Right lobe of liver (tissue), 4 donors: ENCODE measurements around the gene SMIM41.

Source experiments
- POLR2A ChIP-seq: fragments of 450-650 bp; IDR thresholded peaks from one replicate; pipeline ENCODE4 v1.6.1; 2017; ENCODE audit warnings: antibody characterized with exemption, mild to moderate bottlenecking
- TF ChIP-seq, protein P1 (sequence below), 4 donors: fragments of 200-600 bp in 3 of 4; fragments of 450-650 bp in 1 of 4; IDR thresholded peaks; one replicate each; pipeline versions ENCODE4 v1.5.1 to v1.8.0; 2016 to 2022; ENCODE audit warnings: antibody characterized with exemption in 4 of 4, mild to moderate bottlenecking in 2 of 4
- donor health status: DM: no; HTN: no; CAD: no.
- donor health status: DM: no; HTN: no; CAD: no.
- donor health status: DM: no; HTN: yes; CAD: no.

- TF ChIP-seq, protein P1, sequence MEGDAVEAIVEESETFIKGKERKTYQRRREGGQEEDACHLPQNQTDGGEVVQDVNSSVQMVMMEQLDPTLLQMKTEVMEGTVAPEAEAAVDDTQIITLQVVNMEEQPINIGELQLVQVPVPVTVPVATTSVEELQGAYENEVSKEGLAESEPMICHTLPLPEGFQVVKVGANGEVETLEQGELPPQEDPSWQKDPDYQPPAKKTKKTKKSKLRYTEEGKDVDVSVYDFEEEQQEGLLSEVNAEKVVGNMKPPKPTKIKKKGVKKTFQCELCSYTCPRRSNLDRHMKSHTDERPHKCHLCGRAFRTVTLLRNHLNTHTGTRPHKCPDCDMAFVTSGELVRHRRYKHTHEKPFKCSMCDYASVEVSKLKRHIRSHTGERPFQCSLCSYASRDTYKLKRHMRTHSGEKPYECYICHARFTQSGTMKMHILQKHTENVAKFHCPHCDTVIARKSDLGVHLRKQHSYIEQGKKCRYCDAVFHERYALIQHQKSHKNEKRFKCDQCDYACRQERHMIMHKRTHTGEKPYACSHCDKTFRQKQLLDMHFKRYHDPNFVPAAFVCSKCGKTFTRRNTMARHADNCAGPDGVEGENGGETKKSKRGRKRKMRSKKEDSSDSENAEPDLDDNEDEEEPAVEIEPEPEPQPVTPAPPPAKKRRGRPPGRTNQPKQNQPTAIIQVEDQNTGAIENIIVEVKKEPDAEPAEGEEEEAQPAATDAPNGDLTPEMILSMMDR (IDR thresholded peaks at IDR 0.05) = no peak
- no peak for TF ChIP-seq POLR2A
Measured at GRCh38 chr12:52141306-52141705, 61.8 kb downstream of the SMIM41 start.
